Measurements from ENCODE around the gene CUEDC1.

- TF ChIP-seq, protein P1, sequence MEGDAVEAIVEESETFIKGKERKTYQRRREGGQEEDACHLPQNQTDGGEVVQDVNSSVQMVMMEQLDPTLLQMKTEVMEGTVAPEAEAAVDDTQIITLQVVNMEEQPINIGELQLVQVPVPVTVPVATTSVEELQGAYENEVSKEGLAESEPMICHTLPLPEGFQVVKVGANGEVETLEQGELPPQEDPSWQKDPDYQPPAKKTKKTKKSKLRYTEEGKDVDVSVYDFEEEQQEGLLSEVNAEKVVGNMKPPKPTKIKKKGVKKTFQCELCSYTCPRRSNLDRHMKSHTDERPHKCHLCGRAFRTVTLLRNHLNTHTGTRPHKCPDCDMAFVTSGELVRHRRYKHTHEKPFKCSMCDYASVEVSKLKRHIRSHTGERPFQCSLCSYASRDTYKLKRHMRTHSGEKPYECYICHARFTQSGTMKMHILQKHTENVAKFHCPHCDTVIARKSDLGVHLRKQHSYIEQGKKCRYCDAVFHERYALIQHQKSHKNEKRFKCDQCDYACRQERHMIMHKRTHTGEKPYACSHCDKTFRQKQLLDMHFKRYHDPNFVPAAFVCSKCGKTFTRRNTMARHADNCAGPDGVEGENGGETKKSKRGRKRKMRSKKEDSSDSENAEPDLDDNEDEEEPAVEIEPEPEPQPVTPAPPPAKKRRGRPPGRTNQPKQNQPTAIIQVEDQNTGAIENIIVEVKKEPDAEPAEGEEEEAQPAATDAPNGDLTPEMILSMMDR (IDR thresholded peaks at IDR 0.05 in 4 of 5, conservative IDR thresholded peaks at IDR 0.05 in 1 of 5): no peak
- TF ChIP-seq POLR2A (IDR thresholded peaks at IDR 0.05): peak in 1 of 2 donors; percentile 12
These were observed 59.7 kb downstream of the CUEDC1 start for GRCh38 chr17:57895382-57896060.
